PFSK-1 (cell line): ENCODE results near the gene KIRREL3.

Experiments
- FOXP2 ChIP-seq: optimal IDR thresholded peaks from 2 replicates; pipeline ENCODE3; 2011; ENCODE audit warnings: borderline replicate concordance, control low read depth, inconsistent platforms; ENCODE audit not compliant: insufficient read depth; ENCODE audit errors: extremely low read length, extremely low read depth
- POLR2AphosphoS5 ChIP-seq: IDR thresholded peaks from 2 replicates; pipeline ENCODE4 v1.6.1; 2012; ENCODE audit warnings: low read depth, mild to moderate bottlenecking, control low read depth, low read length, moderate library complexity
- REST ChIP-seq, 2 experiments: IDR thresholded peaks; 2 replicates each; pipeline versions ENCODE4 v1.6.1 to v1.8.0; 2011 to 2012; ENCODE audit warnings: low read depth in 2 of 2, low read length in 2 of 2, control low read depth in 1 of 2, inconsistent platforms in 1 of 2, mild to moderate bottlenecking in 1 of 2, moderate library complexity in 1 of 2; ENCODE audit not compliant: insufficient read depth in 1 of 2
- SIN3A ChIP-seq: IDR thresholded peaks from 2 replicates; pipeline ENCODE4 v1.6.1; 2012; ENCODE audit warnings: mild to moderate bottlenecking, low read length, moderate library complexity, borderline replicate concordance; ENCODE audit not compliant: insufficient read depth
- TAF1 ChIP-seq: IDR thresholded peaks from 2 replicates; pipeline ENCODE4 v1.6.1; 2012; ENCODE audit warnings: low read length, control low read depth, borderline replicate concordance; ENCODE audit not compliant: insufficient read depth

KIRREL3 gene

DNA sequence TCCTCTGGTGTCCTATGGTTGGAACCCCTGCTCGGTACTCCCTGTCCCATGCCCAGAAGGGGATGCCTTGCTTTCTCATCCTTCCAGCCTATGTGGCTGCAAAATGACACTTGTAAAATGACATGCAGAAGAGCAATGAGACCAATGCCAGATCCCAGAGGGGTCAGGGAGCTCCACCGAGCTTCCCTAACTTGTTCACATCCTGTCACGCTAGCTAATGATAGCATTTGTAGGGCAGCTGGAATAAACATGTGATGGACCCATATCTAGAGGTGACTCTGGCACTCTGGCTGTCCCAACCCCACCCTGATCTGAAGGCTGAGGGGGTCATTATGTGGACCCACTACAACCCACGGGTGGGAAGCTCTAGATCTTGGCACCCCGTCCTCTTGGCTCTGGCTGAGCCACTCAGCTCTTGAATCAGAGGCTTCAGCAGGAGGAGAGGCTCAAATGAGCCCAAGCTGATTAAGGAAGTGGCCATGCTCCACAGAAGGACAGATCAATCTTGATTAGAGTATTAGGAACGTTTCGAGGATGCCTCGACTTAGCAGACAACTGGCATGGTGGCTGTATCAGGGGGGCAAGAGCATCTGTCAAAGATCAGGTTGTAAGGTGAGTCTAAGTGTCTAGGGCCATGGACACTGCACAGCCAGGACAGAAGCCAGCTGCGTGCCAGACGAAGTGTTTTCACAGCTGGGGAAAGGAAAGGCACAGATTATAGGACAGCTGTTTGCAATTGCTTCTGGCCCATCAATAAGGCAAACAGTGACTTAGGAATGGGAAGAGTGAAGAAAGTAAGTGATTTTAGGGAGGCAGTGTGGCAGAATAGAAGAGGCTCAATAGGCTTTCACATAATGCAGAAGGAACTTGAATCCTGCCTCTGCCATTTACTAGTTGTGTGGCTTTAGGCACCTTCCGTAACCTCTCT is 182.8 kb downstream of the KIRREL3 start:
- TF ChIP-seq SIN3A (no peak), FOXP2 (no peak), TAF1 (no peak), POLR2AphosphoS5 (no peak), REST (IDR thresholded peaks at IDR 0.05; ENCODE audit: insufficient read depth in 1 of 2, low read depth in 2 of 2, low read length in 2 of 2) (no peak)

- no peak for TF ChIP-seq TAF1
- no peak for TF ChIP-seq SIN3A
- TF ChIP-seq POLR2AphosphoS5, result no peak
- TF ChIP-seq FOXP2, result no peak
- no peak for TF ChIP-seq REST (IDR thresholded peaks at IDR 0.05; ENCODE audit: insufficient read depth in 1 of 2, low read depth in 2 of 2, low read length in 2 of 2)
Measured at GRCh38 chr11:126817096-126817495, 183.5 kb downstream of the KIRREL3 start.

GRCh38 chr11:126816645-126817044 is 183.9 kb downstream of the KIRREL3 start:
- no peak for TF ChIP-seq TAF1
- no peak for TF ChIP-seq SIN3A
- TF ChIP-seq POLR2AphosphoS5, result no peak
- TF ChIP-seq REST (IDR thresholded peaks at IDR 0.05; ENCODE audit: insufficient read depth in 1 of 2, low read depth in 2 of 2, low read length in 2 of 2), result no peak
- TF ChIP-seq FOXP2, result no peak

- TF ChIP-seq REST (IDR thresholded peaks at IDR 0.05; ENCODE audit: insufficient read depth in 1 of 2, low read depth in 2 of 2, low read length in 2 of 2) (no peak), TAF1 (no peak), POLR2AphosphoS5 (no peak), FOXP2 (no peak), SIN3A (no peak)
Measured at GRCh38 chr11:126815111-126815510, 185.5 kb downstream of the KIRREL3 start.
